GM20000 (cell line): Measurements from ENCODE around the gene AP1AR.
"Not testable (repeated sequence)": the region's sequence is repeated elsewhere in the genome, so short reads cannot be mapped to it uniquely, and the experiment has no call there.

Source experiments
- DNase-seq: peaks from one replicate; pipeline ENCODE4 v3.0.0; 2012; ENCODE audit warnings: low spot score
- TF ChIP-seq, protein P1 (sequence below): IDR thresholded peaks from 2 replicates; pipeline ENCODE4 v1.5.1; 2012; ENCODE audit warnings: mild to moderate bottlenecking, control low read depth; ENCODE audit errors: extremely low read depth, missing control alignments

Gene AP1AR

DNA sequence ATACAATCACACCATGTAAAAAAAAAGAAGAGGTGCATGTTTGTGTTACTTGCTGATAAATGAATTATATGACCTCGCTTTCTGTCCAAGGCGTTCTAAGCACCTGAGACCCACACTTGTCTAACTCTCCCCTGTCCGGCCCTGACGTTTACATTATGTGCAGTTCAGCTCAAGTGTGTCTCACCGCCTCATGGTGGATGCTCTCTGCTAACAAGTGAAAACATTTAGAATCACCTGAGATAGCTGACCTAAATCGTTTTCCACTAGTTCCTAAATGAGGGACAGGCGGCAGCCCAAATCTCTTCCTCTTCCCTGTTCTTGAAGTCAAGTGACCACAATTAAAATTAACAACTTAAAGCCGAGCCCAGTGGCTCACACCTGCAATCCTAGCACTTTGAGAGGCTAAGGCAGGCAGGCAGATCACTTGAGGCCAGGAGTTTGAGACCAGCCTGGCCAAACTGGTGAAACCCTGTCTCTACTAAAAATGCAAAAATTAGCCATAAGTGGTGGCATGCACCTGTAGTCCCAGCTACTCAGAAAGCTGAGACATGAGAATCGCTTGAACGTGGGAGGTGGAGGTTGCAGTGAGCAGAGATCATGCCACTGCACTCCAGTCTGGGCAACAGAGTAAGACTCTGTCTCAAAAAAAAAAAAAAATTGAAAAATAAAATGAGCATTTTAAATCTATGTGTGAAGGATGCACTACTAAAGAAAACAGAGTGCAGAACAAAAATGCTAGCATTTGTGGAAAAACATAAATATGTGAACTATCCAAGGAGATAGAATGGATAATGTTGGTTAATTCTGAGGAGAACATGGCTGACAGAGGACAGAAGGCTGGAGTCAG is 58.0 kb downstream of the AP1AR start:
- TF ChIP-seq, protein P1, sequence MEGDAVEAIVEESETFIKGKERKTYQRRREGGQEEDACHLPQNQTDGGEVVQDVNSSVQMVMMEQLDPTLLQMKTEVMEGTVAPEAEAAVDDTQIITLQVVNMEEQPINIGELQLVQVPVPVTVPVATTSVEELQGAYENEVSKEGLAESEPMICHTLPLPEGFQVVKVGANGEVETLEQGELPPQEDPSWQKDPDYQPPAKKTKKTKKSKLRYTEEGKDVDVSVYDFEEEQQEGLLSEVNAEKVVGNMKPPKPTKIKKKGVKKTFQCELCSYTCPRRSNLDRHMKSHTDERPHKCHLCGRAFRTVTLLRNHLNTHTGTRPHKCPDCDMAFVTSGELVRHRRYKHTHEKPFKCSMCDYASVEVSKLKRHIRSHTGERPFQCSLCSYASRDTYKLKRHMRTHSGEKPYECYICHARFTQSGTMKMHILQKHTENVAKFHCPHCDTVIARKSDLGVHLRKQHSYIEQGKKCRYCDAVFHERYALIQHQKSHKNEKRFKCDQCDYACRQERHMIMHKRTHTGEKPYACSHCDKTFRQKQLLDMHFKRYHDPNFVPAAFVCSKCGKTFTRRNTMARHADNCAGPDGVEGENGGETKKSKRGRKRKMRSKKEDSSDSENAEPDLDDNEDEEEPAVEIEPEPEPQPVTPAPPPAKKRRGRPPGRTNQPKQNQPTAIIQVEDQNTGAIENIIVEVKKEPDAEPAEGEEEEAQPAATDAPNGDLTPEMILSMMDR, result no peak
- DNase-seq, result no peak

DNA sequence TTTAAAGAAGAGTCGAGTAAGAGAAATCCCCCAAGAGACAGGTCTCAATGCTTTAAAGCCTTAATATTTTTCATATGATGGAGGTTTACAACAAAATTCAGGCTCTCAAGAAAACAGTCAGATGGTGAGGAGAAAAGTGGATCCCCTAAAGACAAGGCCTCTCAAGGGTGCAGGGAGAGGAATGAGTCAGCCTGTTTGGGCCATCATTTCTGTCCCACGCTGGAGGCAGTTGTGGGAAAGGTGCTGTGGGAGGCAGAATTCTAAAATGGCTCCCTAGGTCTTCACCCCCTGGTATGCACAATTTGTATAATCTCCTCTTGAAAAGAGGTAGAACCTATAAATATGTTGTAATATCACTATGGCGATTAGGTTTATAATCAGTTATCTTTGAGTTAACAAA is 58.8 kb downstream of the AP1AR start:
- TF ChIP-seq, protein P1, result no peak
- DNase-seq, result peak; percentile 46

DNA sequence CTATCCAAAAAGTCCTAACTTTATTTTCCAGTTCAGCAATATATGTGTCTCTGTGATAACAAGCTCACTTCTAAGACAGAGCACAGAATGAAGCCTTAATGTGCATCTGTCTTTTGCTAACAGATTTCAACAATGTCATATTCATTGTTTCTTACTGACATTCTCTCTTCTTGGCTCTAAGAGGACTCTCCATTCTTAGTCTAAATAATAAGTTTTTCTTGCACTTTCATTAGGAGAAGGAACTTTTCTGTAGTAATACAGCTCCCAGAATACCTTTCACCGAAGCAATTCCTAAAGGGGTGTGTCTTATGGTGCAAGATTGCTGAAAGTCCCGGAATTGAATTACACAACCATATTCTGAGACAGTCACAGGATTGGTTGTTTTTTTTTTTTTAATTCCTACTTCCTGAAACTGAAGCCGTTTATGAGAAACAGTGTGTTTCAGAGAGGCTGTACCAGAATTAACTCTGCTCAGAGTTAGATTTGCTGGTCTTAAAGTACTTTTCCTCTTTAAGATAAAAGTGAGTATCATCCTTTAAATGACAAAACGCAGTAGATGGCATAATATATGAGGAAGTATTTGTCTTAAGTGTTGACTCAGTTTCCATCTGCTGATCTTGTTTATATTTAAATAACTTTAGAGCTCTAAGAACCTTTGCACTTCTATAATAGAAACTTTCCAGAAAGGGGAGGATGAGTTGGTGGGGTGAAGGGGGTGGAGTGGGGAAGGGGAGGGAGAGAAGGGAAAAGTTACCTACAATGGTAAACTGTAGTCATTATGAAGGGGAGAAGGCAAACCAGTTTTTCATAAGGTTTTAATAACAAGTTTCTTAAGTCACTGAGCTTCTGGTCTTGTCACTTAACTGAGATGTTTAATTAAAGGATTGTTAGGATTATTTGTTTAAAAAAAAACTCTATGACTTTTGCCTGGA is 65.6 kb downstream of the AP1AR start, which contains the start of gene ALPK1:
Gene ALPK1 (plus strand): TSS at position 421 of the 932 bp plus-strand sequence.
- DNase-seq, result peak; percentile 35
- TF ChIP-seq, protein P1, result no peak

DNA sequence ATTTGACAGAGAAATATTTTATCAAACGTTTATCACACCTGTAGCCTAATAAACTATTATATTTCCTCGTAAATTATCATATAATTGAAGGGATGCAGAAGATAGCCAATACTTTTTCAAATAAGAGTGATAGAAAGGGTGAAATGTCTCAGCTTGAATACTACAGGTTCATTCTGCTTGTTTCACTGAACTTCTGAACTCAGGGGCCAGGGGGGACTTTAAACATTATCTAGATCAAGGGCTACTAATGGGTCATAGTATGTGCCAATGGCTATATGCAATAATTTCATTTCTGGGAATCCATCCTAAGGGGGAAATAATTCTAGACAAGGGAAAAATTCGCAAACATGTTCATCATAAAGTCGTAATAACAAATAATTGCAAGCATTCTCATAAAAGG is 68.1 kb downstream of the AP1AR start:
- TF ChIP-seq, protein P1, result no peak
- DNase-seq, result no peak

DNA sequence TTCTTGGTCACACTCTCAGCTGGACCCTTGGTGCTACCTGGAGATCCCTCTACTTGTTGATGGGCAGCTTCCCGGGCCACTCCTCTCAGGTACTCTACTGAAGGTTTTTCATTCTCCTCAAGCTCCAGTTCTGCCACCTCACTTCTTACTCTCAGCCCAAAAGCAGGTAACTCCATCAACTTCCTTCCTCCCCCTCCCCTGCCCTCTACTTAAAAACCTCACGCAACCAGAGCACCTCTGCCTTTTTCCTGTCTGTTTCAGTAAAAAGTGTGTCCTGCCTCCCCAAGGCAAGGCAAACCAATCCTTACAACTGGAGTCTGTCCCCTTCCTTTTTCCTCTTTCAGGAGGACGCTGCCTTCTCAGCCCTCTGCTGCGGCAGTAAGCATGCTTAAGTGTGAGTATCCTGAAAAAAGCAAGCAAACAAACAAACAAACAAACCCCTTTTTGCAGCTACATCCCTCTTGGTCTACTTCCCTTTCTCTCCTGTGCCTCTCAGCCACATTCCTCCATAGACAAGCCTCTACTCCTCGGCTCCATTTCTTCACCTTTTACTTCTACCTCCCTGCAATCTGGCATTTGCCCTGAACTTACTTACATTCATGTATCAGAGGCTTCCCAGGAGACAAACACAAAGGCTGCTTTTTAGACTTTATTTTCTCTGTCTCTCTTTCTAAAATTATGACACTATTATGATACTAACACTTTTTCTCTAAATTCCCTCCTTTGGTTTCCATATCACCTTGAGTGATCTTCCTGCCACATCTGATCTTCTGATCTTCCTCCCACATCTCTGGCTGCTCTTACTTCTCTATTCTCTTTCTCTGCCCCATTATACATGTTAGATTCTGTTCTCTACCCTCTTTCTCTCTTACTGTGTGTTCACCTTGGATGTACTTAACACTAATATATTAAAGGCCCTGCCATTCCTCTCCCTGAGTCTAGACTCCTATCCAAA is 71.0 kb downstream of the AP1AR start:
- DNase-seq, result no peak
- TF ChIP-seq, protein P1, result no peak

DNA sequence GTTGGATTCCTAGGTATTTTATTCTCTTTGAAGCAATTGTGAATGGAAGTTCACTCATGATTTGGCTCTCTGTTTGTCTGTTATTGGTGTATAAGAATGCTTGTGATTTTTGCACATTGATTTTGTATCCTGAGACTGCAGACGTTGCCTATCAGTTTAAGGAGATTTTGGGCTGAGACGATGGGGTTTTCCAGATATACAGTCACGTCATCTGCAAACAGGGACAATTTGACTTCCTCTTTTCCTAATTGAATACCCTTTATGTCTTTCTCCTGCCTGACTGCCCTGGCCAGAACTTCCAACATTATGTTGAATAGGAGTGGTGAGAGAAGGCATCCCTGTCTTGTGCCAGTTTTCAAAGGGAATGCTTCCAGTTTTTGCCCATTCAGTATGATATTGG is 73.9 kb downstream of the AP1AR start:
- not testable (repeated sequence) for DNase-seq

DNA sequence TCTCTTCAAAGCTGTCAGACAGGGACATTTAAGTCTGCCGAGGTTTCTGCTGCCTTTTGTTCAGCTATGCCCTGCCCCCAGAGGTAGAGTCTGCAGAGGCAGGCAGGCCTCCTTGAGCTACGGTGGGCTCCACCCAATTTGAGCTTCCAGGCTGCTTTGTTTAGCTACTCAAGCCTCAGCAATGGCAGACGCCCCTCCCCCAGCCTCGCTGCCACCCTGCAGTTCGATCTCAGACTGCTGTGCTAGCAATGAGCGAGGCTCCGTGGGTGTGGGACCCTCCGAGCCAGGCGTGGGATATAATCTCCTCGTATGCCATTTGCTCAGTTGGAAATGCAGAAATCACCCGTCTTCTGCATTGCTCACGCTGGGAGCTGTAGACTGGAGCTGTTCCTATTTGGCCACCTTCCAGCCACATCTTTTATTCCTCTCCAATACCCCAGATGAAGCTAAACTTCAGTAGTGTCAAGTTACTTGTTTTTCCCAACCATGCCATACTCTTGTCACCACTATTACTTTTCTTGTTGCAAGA is 77.7 kb downstream of the AP1AR start:
- DNase-seq, result not testable (repeated sequence)
